NB4 (cell line): ENCODE results near the gene SPRR2E.

Experiments
- CTCF ChIP-seq: IDR thresholded peaks from one replicate; pipeline ENCODE4 v1.5.1; 2012; ENCODE audit warnings: low read depth, low read length
- MYC ChIP-seq: IDR thresholded peaks from 2 replicates; pipeline ENCODE4 v1.6.1; 2011; ENCODE audit warnings: low read depth, low read length

GRCh38 chr1:153070243-153070642 is 24.1 kb downstream of the SPRR2E start:
- no peak for TF ChIP-seq CTCF
- TF ChIP-seq MYC = no peak
